ENCODE results near the gene LAMC3.

LAMC3 gene

GRCh38 chr9:130981002-130981755 is 27.8 kb upstream of the LAMC3 start:
- TF ChIP-seq CTCF (conservative IDR thresholded peaks at IDR 0.05), result no peak
- no peak overlapping the region for H3K27ac ChIP-seq

DNA sequence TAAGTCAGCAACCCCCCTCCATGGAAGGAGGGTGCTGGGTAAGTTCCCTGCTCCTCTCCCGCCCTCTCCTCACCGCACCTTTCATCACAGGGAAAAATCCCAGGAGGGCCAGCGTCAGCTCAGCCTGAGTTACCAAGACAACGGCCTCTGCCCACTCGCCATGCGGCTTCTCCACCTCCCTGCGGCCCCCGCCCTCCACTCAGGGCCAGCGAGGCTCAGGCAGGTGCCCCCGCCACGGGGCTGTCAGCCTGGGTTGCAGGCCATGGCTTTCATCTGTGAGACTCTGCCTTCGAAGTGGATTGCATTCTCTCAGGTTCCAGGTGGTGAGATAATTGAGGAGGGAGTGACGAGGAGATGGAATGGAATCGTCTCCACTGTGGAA is 27.2 kb upstream of the LAMC3 start:
- no peak overlapping the region for H3K27ac ChIP-seq
- no peak for TF ChIP-seq CTCF (conservative IDR thresholded peaks at IDR 0.05)

- no peak for TF ChIP-seq CTCF (conservative IDR thresholded peaks at IDR 0.05)
- no peak overlapping the region for H3K27ac ChIP-seq
Observed at GRCh38 chr9:130982636-130983358, 26.2 kb upstream of the LAMC3 start.

GRCh38 chr9:130983359-130983670 is 25.7 kb upstream of the LAMC3 start:
- H3K27ac ChIP-seq, result no peak overlapping the region
- TF ChIP-seq CTCF (conservative IDR thresholded peaks at IDR 0.05), result no peak

- H3K27ac ChIP-seq, result no peak overlapping the region
- TF ChIP-seq CTCF (conservative IDR thresholded peaks at IDR 0.05), result no peak
Observed at GRCh38 chr9:130983970-130984369, 25.0 kb upstream of the LAMC3 start.

GRCh38 chr9:130984521-130984920 is 24.5 kb upstream of the LAMC3 start:
- H3K27ac ChIP-seq, result no peak overlapping the region

DNA sequence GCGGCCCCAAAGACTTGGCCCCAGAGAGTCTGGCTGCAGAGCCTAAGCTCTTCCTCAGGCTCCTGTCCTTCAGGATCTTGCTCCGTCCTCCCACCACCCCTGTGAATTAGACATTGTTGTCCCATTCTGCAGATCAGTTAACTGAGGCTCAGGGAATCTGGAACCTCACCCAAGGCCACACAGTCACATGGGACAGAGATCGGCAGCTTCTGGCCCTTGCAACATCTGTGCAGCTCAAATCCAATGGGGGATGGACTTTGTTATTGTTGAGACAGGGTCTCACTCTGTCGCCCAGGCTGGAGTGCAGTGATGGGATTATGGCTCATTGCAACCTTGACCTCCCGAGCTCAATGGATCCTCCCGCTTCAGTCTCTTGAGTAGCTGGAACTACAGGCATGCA is 23.9 kb upstream of the LAMC3 start:
- H3K27ac ChIP-seq, result no peak overlapping the region
- no peak for TF ChIP-seq CTCF (conservative IDR thresholded peaks at IDR 0.05)

More at GRCh38 chr9:130984521-130984920, 24.5 kb upstream of the LAMC3 start:
- no peak for TF ChIP-seq CTCF (conservative IDR thresholded peaks at IDR 0.05)
